Measurements from ENCODE around the gene LMAN2L. TPM values are rescaled to one million over a fixed set of nuclear protein-coding genes. Genes with fewer than 3 reads are reported as not detected.

The LMAN2L gene
- total RNA-seq, 1 donor from 2014 or later, result 19.1 TPM

DNA sequence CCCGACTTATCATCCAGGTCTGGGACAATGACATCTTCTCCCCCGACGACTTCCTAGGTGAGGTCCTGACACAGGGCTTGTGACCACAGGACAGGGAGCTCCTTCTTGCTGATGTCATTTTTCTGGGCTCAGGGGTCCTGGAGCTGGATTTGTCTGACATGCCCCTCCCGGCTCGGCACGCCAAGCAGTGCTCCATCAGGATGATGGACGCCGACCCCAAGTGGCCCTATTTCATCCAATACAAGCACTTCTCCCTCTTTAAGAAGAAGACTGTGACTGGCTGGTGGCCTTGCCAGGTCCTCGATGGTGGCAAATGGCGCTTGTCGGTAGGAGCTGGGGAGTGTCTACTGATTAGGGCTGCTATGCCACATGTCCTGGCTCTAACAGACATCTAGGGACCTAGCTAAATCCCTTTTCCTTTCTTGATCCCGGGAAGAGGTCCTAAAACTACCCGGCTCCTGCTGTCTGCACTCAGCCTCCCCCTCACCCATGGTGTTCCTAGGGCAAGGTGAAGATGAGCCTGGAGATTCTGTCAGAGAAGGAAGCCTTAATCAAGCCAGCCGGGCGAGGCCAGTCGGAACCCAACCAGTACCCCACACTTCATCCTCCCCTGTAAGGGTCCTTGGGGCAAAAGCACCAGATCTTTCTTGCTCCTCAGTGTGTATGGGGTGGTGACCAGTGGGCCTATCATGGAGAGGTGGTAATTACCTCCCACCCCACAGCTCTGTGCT is 36.7 kb downstream of the LMAN2L start:
- no peak for DNase-seq (ENCODE audit: low spot score)

DNA sequence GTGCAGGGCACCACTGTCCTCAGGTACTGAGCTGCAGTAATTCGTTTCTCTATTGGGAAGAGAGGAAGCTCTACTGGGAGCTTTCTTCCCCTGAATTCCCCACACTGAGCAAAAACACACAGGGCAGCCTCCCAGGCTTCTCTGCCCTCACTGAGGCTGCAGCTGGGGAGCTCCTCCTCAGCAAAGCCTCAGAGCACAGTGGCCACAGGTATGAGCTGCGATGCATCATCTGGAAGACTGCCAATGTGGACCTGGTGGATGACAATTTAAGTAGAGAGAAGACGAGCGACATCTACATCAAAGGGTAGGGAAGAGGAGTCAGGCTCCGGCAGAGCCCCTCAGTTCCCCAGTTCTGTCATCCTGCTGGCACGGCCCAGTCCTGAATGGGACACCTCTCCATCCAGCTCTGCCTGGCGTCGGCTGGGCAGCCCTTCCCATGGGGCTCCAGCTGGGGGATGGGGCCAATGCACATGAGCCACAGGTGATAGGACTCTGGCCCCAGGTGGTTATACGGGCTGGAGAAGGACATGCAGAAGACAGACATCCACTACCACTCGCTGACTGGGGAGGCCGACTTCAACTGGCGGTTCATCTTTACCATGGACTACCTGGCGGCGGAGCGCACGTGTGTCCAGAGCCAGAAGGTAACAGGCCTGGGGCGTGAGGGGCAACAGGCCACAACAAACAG is 37.6 kb downstream of the LMAN2L start:
- DNase-seq (ENCODE audit: low spot score), result no peak

GRCh38 chr2:96701636-96702035 is 38.2 kb downstream of the LMAN2L start:
- no peak for DNase-seq (ENCODE audit: low spot score)

DNA sequence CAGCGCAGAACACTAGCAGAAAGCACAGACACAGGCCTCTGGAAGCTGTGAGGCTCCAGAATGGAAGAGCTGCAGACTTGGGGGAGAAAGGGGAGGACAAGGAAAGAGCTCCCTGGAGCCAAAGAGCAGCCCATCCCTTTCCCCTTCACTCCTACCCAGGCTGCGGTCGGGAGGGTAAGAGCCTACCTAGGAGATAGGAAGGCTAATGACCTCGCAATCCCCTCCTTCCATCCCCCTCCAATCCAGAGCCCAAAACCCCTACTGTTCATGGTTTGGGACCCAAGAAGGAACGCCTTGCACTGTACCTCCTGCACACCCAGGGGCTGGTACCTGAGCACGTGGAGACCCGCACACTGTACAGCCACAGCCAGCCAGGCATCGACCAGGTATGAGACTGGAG is 39.8 kb downstream of the LMAN2L start:
- no peak for DNase-seq (ENCODE audit: low spot score)

GRCh38 chr2:96699621-96700020 is 40.2 kb downstream of the LMAN2L start:
- no peak for DNase-seq (ENCODE audit: low spot score)

GRCh38 chr2:96699021-96699420 is 40.8 kb downstream of the LMAN2L start:
- no peak for DNase-seq (ENCODE audit: low spot score)

DNA sequence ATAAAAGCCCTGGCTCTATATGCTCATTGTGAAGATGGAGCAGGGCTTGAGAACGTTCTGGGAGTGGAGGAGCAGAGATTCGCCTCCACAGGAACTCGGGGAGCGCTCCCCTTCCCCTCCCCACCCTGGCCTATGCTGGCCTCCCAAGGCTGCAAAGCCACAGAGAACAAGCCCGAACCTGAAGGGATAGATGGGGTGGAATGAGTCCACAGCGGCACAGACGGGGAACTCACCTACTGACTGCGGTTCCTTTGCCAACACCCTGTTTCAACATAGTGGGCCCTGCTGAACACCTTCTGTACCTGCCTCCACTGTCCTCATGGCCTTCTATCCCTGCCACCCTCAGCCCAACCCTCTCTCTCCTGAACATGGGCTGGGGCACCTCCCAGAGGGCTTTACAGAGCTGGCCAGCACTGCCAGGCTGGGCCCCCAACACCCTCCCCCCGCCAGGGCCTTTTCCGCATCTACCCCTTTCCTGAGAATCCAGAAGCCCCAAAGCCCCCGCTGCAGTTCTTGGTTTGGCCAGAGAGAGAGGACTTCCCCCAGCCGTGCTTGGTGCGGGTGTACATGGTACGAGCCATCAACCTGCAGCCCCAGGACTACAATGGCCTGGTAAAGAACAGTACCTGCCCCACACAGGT is 41.5 kb downstream of the LMAN2L start:
- peak; percentile 54 for DNase-seq (ENCODE audit: low spot score)

DNA sequence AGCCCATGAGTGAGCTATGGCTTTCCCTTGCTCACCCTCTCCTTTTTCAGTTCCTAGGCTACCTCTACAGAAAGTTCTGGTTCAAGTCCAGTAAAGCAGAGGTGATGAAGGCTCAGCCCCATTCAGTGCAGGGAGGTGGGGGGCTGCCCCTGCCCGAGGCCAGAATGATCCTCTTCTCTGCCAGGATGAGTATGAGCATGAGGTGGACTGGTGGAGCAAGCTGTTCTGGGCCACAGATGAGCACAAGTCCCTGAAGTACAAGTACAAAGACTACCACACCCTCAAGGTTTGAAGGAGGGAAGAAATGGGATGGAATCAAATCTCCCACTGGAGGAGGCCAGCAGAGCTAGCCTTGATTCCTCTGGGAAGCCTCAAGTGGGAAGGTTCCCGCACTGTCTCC is 42.4 kb downstream of the LMAN2L start:
- no peak for DNase-seq (ENCODE audit: low spot score)

DNA sequence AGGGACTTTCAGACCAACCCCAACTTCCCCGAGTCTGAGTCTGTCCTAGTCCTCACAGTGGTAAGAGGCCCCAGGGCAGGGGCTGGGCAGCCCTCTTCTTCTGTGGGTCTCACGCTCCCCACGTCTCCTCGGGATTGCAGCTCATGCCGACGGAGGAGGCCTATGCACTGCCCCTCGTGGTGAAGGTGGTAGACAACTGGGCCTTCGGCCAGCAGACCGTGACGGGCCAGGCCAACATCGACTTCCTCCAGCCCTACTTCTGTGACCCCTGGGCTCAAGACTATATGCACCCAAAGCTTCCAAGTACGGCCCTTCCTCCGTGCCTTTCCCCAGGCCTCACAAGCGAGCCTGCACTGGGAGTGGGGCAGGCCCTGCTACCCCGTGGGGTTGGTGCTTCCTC is 44.3 kb downstream of the LMAN2L start:
- no peak for DNase-seq (ENCODE audit: low spot score)

DNA sequence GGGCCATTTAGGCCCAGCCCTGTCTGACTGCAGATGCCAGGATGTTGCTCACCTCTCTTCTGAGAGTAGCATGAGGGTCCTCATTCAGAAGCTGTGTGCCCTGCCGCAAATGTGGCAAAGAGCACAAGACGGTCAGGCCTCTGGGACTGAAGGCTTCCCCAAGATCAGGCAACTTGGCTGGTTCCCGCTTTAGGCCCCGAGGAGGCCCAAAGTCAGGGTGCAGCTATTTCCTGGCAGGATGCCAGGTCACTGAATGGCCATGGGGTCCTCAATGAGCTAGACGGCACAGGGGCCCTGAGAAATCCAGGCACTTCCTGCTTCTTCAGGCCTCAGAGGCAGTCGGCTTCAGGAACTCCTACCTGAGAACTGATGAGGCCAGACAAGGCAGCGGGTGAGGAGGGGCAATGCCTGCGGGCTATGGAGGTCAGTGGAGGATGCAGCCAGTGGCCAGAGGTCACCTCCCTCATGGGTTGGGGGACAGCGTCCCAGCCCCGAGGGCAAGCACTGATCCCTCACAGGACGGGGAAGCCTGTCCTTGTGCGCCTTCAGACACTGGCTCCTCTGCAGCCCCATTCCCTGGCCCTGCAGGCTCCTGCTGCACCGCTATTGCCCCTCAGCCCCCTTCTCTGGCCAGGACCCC is 44.9 kb downstream of the LMAN2L start:
- no peak for DNase-seq (ENCODE audit: low spot score)

DNA sequence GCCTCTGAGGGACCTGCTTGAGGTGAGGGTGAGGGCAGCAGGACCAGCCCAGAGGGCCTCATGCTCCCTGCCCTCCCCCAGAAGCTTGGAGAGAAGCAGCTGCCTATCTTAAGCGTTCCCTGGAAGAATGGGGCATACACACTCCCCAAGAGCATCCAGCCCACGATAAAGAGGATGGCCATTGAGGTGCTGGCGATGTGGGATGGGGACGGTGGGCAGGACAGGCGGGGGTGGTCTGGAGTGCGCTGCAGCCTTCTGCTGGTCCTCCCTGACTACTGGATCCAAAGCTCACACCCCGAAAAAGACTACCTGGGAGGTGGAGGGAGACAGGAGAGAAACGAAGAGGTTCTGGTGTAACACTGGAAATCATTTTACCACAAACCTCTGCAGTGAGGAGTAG is 45.6 kb downstream of the LMAN2L start:
- no peak for DNase-seq (ENCODE audit: low spot score)

- DNase-seq (ENCODE audit: low spot score), result no peak
Measured at GRCh38 chr2:96693286-96694200, 46.3 kb downstream of the LMAN2L start.

DNA sequence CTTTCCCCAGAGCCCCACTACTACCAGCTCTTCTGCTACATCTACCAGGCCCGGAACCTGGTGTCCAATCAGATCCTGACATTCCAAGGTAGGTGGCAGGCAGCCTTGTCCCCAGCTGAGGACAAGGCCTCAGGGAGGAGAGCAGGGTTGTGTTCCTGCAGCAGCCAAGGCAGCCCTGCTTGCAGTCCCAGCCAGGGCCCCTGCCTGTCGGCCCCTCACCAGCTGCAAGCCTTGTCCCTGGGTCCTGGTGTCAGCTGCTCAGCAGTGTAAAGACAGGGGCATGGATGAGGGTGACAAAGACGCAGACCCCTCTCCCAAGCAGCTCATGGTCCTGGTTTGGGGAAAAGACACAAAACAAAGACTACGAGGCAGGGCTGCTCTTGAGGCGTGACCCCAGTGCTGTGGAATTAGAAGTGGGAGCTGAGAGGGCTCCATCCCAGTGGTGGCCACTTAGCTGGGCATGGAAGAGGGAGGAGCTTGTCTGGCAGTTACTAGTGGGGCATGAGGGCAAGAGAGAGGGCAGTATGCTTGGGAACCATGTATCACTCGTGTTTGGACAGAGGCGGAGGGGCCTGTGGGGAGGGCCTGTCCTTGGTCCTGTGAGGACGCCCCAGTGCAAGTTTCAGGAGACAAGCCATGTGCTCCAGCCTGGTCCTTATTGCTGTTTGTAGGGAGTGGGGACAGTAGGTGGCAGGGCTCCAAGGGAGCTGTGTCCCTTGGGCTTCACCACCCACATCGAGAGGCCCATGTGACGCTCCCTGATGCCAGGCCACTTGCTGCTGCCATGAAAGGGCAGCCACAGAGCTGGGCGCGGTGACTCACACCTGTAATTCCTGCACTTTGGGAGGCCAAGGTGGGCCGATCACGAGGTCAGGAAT is 47.5 kb downstream of the LMAN2L start:
- DNase-seq (ENCODE audit: low spot score), result no peak

- no peak for DNase-seq (ENCODE audit: low spot score)
Measured at GRCh38 chr2:96691022-96691612, 48.7 kb downstream of the LMAN2L start.

GRCh38 chr2:96690306-96691021 is 49.4 kb downstream of the LMAN2L start:
- no peak for DNase-seq (ENCODE audit: low spot score)

- DNase-seq (ENCODE audit: low spot score), result no peak
Measured at GRCh38 chr2:96689431-96689991, 50.4 kb downstream of the LMAN2L start.

- no peak for DNase-seq (ENCODE audit: low spot score)
Measured at GRCh38 chr2:96688649-96689430, 51.0 kb downstream of the LMAN2L start.
